Panc1 (cell line): Measurements from ENCODE around the gene CSE1L. TPM values are rescaled to one million over a fixed set of nuclear protein-coding genes. Genes with fewer than 3 reads are reported as not detected.

Source experiments
- ATAC-seq: fragments of 200-7000 bp; cut with Tn5 transposase; 2 replicates; pipeline ENCODE4 v1.9.1; 2020; ENCODE audit warnings: mild to moderate bottlenecking, moderate library complexity
- BruUV-seq: library from RNA; stranded (reverse); fragments of 400-500 nt; replicated peaks from 2 replicates; lab custom pipeline; 2021; lab: Mats Ljungman, UMichigan
- CTCF ChIA-PET: fragments of 300-600 bp; sonication (Branson Sonifier 250); formaldehyde crosslinking; loops from one replicate; lab custom pipeline; 2022; ENCODE audit warnings: antibody characterized with exemption; lab: Charles Lee
- POLR2A ChIA-PET: fragments of 300-600 bp; sonication (Branson Sonifier 250); formaldehyde crosslinking; loops from one replicate; lab custom pipeline; 2022; ENCODE audit warnings: antibody characterized with exemption; lab: Charles Lee
- DNase-seq: peaks from one replicate; pipeline ENCODE4 v3.0.0-alpha.2; 2010; ENCODE audit warnings: low read depth, low spot score
- H3K27ac ChIP-seq: 2 replicates; pipeline ENCODE4 v1.5.1; 2011; ENCODE audit warnings: mild to moderate bottlenecking, low read length, inconsistent platforms
- H3K27me3 ChIP-seq: fragments of 200-500 bp; sonication (Bioruptor generic); 2 replicates; pipeline ENCODE4 v1.6.0; 2014; ENCODE audit warnings: low read length, inconsistent platforms; ENCODE audit not compliant: control insufficient read depth, insufficient read depth
- H3K36me3 ChIP-seq: fragments of 200-500 bp; sonication (Bioruptor generic); 2 replicates; pipeline ENCODE4 v1.5.1; 2014; ENCODE audit warnings: inconsistent platforms, mild to moderate bottlenecking, low read length, moderate library complexity; ENCODE audit not compliant: control insufficient read depth, insufficient read depth
- H3K4me1 ChIP-seq: 2 replicates; pipeline ENCODE4 v1.5.1; 2011; ENCODE audit warnings: inconsistent platforms, mild to moderate bottlenecking, low read length, moderate library complexity; ENCODE audit not compliant: control insufficient read depth, insufficient read depth
- H3K4me3 ChIP-seq, 2 experiments: 2 replicates each; pipeline ENCODE4 v1.5.1; 2011 to 2012; ENCODE audit warnings: low read depth in 2 of 2, low read length in 2 of 2, mild to moderate bottlenecking in 2 of 2, inconsistent platforms in 1 of 2, moderate library complexity in 1 of 2
- H3K9me3 ChIP-seq: fragments of 200-500 bp; sonication (Bioruptor generic); 2 replicates; pipeline ENCODE4 v1.5.1; 2014; ENCODE audit warnings: low read depth, mild to moderate bottlenecking, inconsistent platforms, low read length, moderate library complexity; ENCODE audit not compliant: control insufficient read depth, insufficient read depth
- CTCF ChIP-seq: fragments of 450-650 bp; IDR thresholded peaks from 2 replicates; pipeline ENCODE4 v1.5.1; 2017; ENCODE audit warnings: mild to moderate bottlenecking
- POLR2AphosphoS5 ChIP-seq: IDR thresholded peaks from 2 replicates; pipeline ENCODE4 v1.6.1; 2012; ENCODE audit warnings: mild to moderate bottlenecking, low read depth, low read length, moderate library complexity
- REST ChIP-seq, 2 experiments: IDR thresholded peaks; 2 replicates each; pipeline ENCODE4 v1.6.1; 2011 to 2012; ENCODE audit warnings: low read depth in 2 of 2, control low read depth in 1 of 2, low read length in 1 of 2, mild to moderate bottlenecking in 1 of 2, moderate library complexity in 1 of 2; ENCODE audit not compliant: insufficient read depth in 1 of 2
- SIN3A ChIP-seq: IDR thresholded peaks from 2 replicates; pipeline ENCODE4 v1.6.1; 2012; ENCODE audit warnings: low read depth, mild to moderate bottlenecking, low read length, moderate library complexity, borderline replicate concordance; ENCODE audit not compliant: insufficient read depth
- TCF7L2 ChIP-seq: IDR thresholded peaks from 2 replicates; pipeline ENCODE4 v1.6.1; 2011; ENCODE audit warnings: mild to moderate bottlenecking, low read depth, low read length, inconsistent platforms
- in situ Hi-C: cut with HindIII; loops from 2 replicates; pipeline ENCODE4 v1.10.0; 2016; ENCODE audit warnings: low sequenced_read_pairs, low pct_unique_long_range_greater_than_20kb
- intact Hi-C: fragments of 100-400 bp; cut with micrococcal nuclease; formaldehyde crosslinking; loops from one replicate; pipeline ENCODE4 v1.10.0; 2022; ENCODE audit not compliant: unreplicated experiment
- total RNA-seq: library from RNA; stranded (reverse); gene quantifications from one replicate; pipeline ENCODE4 v1.2.1, GENCODE V29; 2021; ENCODE audit not compliant: unreplicated experiment

The CSE1L gene
- total RNA-seq, 1 experiment from 2014 or later = 133 TPM

GRCh38 chr20:49037962-49038387 lies 8.1 kb upstream of the CSE1L start:
- intact Hi-C loops = no loop called here
- TF ChIP-seq REST (IDR thresholded peaks at IDR 0.05; ENCODE audit: insufficient read depth in 1 of 2, low read depth in 2 of 2, low read length in 1 of 2) (no peak), TCF7L2 (no peak), SIN3A (no peak)
- Histone ChIP-seq H3K4me1 (no peaks in the 10 kb centered on the region), H3K9me3 (no peaks in the 10 kb centered on the region), H3K4me3 (no peak overlapping the region), H3K36me3 (peaks cover 4% of the 10 kb centered on the region), H3K27me3 (no peaks in the 10 kb centered on the region), H3K27ac (no peak overlapping the region)
- ATAC-seq (no peak), DNase-seq (no peak)
- CTCF ChIA-PET = no interaction called here
- BruUV-seq = no TSS peak
- POLR2A ChIA-PET = no interaction called here
- in situ Hi-C loops = no loop called here

GRCh38 chr20:49039854-49040253 lies 6.3 kb upstream of the CSE1L start:
- BruUV-seq = no TSS peak
- Histone ChIP-seq H3K4me3 (no peak overlapping the region), H3K27ac (no peak overlapping the region), H3K36me3 (no peaks in the 10 kb centered on the region; the same call in 1 of the 2 replicates), H3K4me1 (no peaks in the 10 kb centered on the region), H3K9me3 (no peaks in the 10 kb centered on the region), H3K27me3 (no peaks in the 10 kb centered on the region)
- DNase-seq = no peak
- no peak for ATAC-seq
- CTCF ChIA-PET = no interaction called here
- TF ChIP-seq POLR2AphosphoS5 (no peak), TCF7L2 (no peak), CTCF (no peak), REST (IDR thresholded peaks at IDR 0.05; ENCODE audit: insufficient read depth in 1 of 2, low read depth in 2 of 2, low read length in 1 of 2) (no peak), SIN3A (no peak)
- in situ Hi-C loops = no loop called here
- intact Hi-C loops = no loop called here
- POLR2A ChIA-PET = no interaction called here
